SU-DHL-6 (cell line): ENCODE measurements around the gene SLC13A4.

Source experiments
- H2AFZ ChIP-seq: fragments of 200-600 bp; sonication (generic); 2 replicates; pipeline ENCODE4 v1.6.1; 2014; ENCODE audit warnings: low read depth, mild to moderate bottlenecking, moderate library complexity, mixed read lengths, antibody characterized with exemption, low read length; ENCODE audit not compliant: severe bottlenecking
- H3F3A ChIP-seq: fragments of 200-600 bp; shearing (Covaris generic); 2 replicates; pipeline ENCODE4 v1.6.0; 2016; ENCODE audit warnings: antibody characterized with exemption, mild to moderate bottlenecking; ENCODE audit not compliant: insufficient read depth
- H3K27ac ChIP-seq: fragments of 200-600 bp; sonication (generic); 2 replicates; pipeline ENCODE4 v1.5.1; 2016; ENCODE audit warnings: low read depth, mild to moderate bottlenecking, low read length, moderate library complexity, mixed read lengths
- H3K27me3 ChIP-seq: fragments of 200-600 bp; sonication (generic), shearing (Covaris generic); 2 replicates; pipeline ENCODE4 v1.6.0; 2014; ENCODE audit warnings: mild to moderate bottlenecking, low read length
- H3K36me3 ChIP-seq: fragments of 200-600 bp; sonication (generic); 2 replicates; pipeline ENCODE4 v1.6.1; 2014; ENCODE audit warnings: mild to moderate bottlenecking, low read length, mixed read lengths
- H3K4me2 ChIP-seq: fragments of 300-600, 200-600 bp; shearing (Covaris generic), sonication (generic); 2 replicates; pipeline ENCODE4 v1.6.0; 2014; ENCODE audit warnings: low read length, low read depth, mild to moderate bottlenecking; ENCODE audit not compliant: poor library complexity, severe bottlenecking
- H3K4me3 ChIP-seq: fragments of 200-600 bp; sonication (generic); 2 replicates; pipeline ENCODE4 v1.5.1; 2014; ENCODE audit warnings: antibody characterized with exemption, low read length, mild to moderate bottlenecking, mixed read lengths; ENCODE audit not compliant: insufficient read depth, poor library complexity, severe bottlenecking
- H3K79me2 ChIP-seq: fragments of 200-600 bp; sonication (generic); 2 replicates; pipeline ENCODE4 v1.6.1; 2014; ENCODE audit warnings: mild to moderate bottlenecking, low read length, moderate library complexity; ENCODE audit not compliant: insufficient read depth
- H3K9ac ChIP-seq: fragments of 200-600 bp; sonication (generic); 2 replicates; pipeline ENCODE4 v1.7.0; 2014; ENCODE audit warnings: mild to moderate bottlenecking, low read length
- H3K9me2 ChIP-seq: fragments of 200-600 bp; sonication (generic); replicated peaks from 2 replicates; pipeline ENCODE4 v1.6.1; 2014; ENCODE audit warnings: low read length; ENCODE audit not compliant: insufficient read depth
- H3K9me3 ChIP-seq: fragments of 200-600 bp; sonication (generic); 2 replicates; pipeline ENCODE4 v1.6.1; 2014; ENCODE audit warnings: low read length, mixed read lengths; ENCODE audit not compliant: insufficient read depth
- H4K20me1 ChIP-seq: fragments of 200-600 bp; sonication (generic); 2 replicates; pipeline ENCODE4 v1.6.1; 2014; ENCODE audit warnings: low read depth, mild to moderate bottlenecking, antibody characterized with exemption, low read length, moderate library complexity, mixed read lengths
- EZH2phosphoT487 ChIP-seq: fragments of 200-600 bp; sonication (generic), shearing (Covaris generic); conservative IDR thresholded peaks from 2 replicates; pipeline ENCODE4 v1.6.1; 2018; ENCODE audit warnings: mild to moderate bottlenecking, antibody characterized with exemption, low read length, moderate library complexity, mixed read lengths
- TF ChIP-seq, protein P1 (sequence below): fragments of 200-600 bp; sonication (generic); IDR thresholded peaks from one replicate; pipeline ENCODE4 v1.5.1; 2017; ENCODE audit warnings: antibody characterized with exemption, mild to moderate bottlenecking, low read length, moderate library complexity; ENCODE audit not compliant: insufficient read depth, poor library complexity, severe bottlenecking

Gene SLC13A4

DNA sequence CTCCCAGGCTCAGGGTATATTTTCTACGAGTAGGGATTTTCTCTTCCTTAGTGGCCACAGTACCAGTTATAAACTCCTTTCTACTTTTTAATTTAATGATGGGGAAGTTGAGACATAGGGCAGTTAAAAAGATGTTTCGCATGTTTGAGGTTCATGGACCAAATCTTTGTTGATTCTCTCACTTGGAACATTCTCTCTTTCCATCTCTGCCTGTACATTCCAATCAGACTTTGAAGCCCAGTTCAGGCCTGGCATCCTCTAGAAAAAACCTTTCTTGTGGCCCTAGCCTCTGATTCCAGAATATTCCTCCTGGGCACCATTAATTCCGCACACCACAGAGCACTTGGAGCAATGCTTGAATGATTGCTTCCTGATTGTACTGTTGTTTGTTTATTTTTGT, 18.5 kb downstream of the SLC13A4 start:
- no peaks in the 10 kb centered on the region for H4K20me1 ChIP-seq
- no peak overlapping the region for H2AFZ ChIP-seq
- H3K27ac ChIP-seq: no peak overlapping the region
- no peak overlapping the region for H3K9ac ChIP-seq
- H3K36me3 ChIP-seq: no peaks in the 10 kb centered on the region
- H3K4me3 ChIP-seq: no peak overlapping the region
- H3K4me2 ChIP-seq: no peak overlapping the region
- no peaks in the 10 kb centered on the region for H3F3A ChIP-seq
- TF ChIP-seq, protein P1, sequence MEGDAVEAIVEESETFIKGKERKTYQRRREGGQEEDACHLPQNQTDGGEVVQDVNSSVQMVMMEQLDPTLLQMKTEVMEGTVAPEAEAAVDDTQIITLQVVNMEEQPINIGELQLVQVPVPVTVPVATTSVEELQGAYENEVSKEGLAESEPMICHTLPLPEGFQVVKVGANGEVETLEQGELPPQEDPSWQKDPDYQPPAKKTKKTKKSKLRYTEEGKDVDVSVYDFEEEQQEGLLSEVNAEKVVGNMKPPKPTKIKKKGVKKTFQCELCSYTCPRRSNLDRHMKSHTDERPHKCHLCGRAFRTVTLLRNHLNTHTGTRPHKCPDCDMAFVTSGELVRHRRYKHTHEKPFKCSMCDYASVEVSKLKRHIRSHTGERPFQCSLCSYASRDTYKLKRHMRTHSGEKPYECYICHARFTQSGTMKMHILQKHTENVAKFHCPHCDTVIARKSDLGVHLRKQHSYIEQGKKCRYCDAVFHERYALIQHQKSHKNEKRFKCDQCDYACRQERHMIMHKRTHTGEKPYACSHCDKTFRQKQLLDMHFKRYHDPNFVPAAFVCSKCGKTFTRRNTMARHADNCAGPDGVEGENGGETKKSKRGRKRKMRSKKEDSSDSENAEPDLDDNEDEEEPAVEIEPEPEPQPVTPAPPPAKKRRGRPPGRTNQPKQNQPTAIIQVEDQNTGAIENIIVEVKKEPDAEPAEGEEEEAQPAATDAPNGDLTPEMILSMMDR: no peak
- no peak for TF ChIP-seq EZH2phosphoT487
- H3K27me3 ChIP-seq: no peaks in the 10 kb centered on the region
- no peaks in the 10 kb centered on the region for H3K79me2 ChIP-seq
- no peaks in the 10 kb centered on the region for H3K9me2 ChIP-seq
- H3K9me3 ChIP-seq: no peaks in the 10 kb centered on the region

DNA sequence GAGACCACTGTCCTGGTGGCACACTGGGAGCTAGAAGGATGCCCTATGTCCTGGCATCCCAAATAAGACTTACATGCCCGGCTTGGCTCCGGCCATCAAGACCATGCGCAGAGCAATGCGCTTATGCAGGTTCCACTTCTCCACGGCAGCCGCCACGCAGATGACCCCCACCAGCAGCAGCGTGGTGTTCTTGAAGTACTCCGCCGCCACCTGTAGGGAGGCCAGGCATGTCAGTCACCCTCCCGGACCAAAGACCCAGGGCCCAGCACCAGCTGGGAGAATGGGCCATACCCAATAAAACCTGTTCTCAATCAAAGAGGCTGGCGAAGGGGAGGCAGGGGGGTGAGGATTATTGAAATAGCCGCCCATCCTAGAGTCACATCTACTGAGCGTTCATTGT, 19.9 kb downstream of the SLC13A4 start:
- H3K36me3 ChIP-seq: no peaks in the 10 kb centered on the region
- H3K9ac ChIP-seq: no peak overlapping the region
- H3K79me2 ChIP-seq: no peaks in the 10 kb centered on the region
- H4K20me1 ChIP-seq: no peaks in the 10 kb centered on the region
- no peak overlapping the region for H2AFZ ChIP-seq
- no peaks in the 10 kb centered on the region for H3K9me2 ChIP-seq
- no peak overlapping the region for H3K4me2 ChIP-seq
- no peaks in the 10 kb centered on the region for H3F3A ChIP-seq
- TF ChIP-seq, protein P1: no peak
- TF ChIP-seq EZH2phosphoT487: no peak
- no peaks in the 10 kb centered on the region for H3K27me3 ChIP-seq
- no peaks in the 10 kb centered on the region for H3K9me3 ChIP-seq
- H3K27ac ChIP-seq: no peak overlapping the region
- H3K4me3 ChIP-seq: no peak overlapping the region

DNA sequence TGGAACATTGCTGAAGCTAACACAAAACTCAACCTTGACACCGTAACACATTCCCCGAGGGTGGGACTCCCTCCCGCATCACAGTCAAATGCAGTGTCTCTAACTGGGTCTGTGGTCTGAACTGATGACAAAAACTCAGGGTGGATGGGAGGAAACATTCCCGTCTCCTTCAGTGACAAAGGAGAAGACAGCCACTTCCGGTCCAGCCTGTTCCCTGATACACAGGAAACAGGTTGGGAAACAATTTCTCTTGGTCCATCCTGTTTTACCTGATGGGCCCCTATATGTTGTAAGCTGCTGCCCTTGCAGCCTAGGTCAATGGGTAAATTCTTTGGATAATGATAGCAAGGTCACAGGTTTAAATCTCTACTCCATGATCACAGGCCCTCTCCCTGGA, 20.4 kb downstream of the SLC13A4 start:
- H3K9me3 ChIP-seq: no peaks in the 10 kb centered on the region
- H3K9me2 ChIP-seq: no peaks in the 10 kb centered on the region
- H3K27me3 ChIP-seq: no peaks in the 10 kb centered on the region
- no peak overlapping the region for H2AFZ ChIP-seq
- H3F3A ChIP-seq: no peaks in the 10 kb centered on the region
- no peaks in the 10 kb centered on the region for H3K36me3 ChIP-seq
- H3K9ac ChIP-seq: no peak overlapping the region
- H3K79me2 ChIP-seq: no peaks in the 10 kb centered on the region
- no peak overlapping the region for H3K4me3 ChIP-seq
- no peak overlapping the region for H3K27ac ChIP-seq
- TF ChIP-seq, protein P1: no peak
- no peak for TF ChIP-seq EZH2phosphoT487
- no peaks in the 10 kb centered on the region for H4K20me1 ChIP-seq
- no peak overlapping the region for H3K4me2 ChIP-seq
